Measurements from ENCODE around the gene EMC1.

GRCh38 chr1:19250629-19251304, 557 bp downstream of the EMC1 start:
- TF ChIP-seq POLR2A (IDR thresholded peaks at IDR 0.05; ENCODE audit: low read depth) = no peak
- TF ChIP-seq, protein P1, sequence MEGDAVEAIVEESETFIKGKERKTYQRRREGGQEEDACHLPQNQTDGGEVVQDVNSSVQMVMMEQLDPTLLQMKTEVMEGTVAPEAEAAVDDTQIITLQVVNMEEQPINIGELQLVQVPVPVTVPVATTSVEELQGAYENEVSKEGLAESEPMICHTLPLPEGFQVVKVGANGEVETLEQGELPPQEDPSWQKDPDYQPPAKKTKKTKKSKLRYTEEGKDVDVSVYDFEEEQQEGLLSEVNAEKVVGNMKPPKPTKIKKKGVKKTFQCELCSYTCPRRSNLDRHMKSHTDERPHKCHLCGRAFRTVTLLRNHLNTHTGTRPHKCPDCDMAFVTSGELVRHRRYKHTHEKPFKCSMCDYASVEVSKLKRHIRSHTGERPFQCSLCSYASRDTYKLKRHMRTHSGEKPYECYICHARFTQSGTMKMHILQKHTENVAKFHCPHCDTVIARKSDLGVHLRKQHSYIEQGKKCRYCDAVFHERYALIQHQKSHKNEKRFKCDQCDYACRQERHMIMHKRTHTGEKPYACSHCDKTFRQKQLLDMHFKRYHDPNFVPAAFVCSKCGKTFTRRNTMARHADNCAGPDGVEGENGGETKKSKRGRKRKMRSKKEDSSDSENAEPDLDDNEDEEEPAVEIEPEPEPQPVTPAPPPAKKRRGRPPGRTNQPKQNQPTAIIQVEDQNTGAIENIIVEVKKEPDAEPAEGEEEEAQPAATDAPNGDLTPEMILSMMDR (IDR thresholded peaks at IDR 0.05) = no peak
- no peak for TF ChIP-seq POLR2AphosphoS5 (IDR thresholded peaks at IDR 0.05)
- TF ChIP-seq EP300 (IDR thresholded peaks at IDR 0.05) = no peak
